Measurements from ENCODE around the gene SLC16A5. TPM values are rescaled to one million over a fixed set of nuclear protein-coding genes. Genes with fewer than 3 reads are reported as not detected.
"Not testable (repeated sequence)": the region's sequence is repeated elsewhere in the genome, so short reads cannot be mapped to it uniquely, and the experiment has no call there.

Gene SLC16A5
- polyA plus RNA-seq, 1 donor from 2014 or later: not detected

GRCh38 chr17:75132018-75133000 lies 44.6 kb downstream of the SLC16A5 start:
- H3F3A ChIP-seq (ENCODE audit: insufficient read depth, low read length, poor library complexity, severe bottlenecking); H3K9me2 ChIP-seq (ENCODE audit: insufficient read depth, low read length); H3K36me3 ChIP-seq (ENCODE audit: insufficient read depth, low read length); H3K27me3 ChIP-seq (ENCODE audit: insufficient read depth, low read depth, low read length); H3K9me3 ChIP-seq (ENCODE audit: low read length); H3K79me2 ChIP-seq (replicated peaks; ENCODE audit: insufficient read depth, low read length); H2AFZ ChIP-seq (ENCODE audit: low read depth, low read length): not testable (repeated sequence)
- peaks cover 18% of the 10 kb centered on the region for H4K20me1 ChIP-seq (ENCODE audit: insufficient read depth)
- H3K4me2 ChIP-seq (ENCODE audit: low read length): peak overlapping the region; percentile 51
- peak overlapping the region; percentile 74 for H3K27ac ChIP-seq (ENCODE audit: low read length)
- H3K9ac ChIP-seq (ENCODE audit: low read length): peak overlapping the region; percentile 78
- H3K4me3 ChIP-seq (ENCODE audit: low read length): peak overlapping the region; percentile 86
- peak; percentile 17 for TF ChIP-seq POLR2AphosphoS5 (IDR thresholded peaks at IDR 0.05)

- H3F3A ChIP-seq (ENCODE audit: insufficient read depth, low read length, poor library complexity, severe bottlenecking): no peaks in the 10 kb centered on the region
- H3K4me3 ChIP-seq (ENCODE audit: low read length): no peak overlapping the region
- no peak overlapping the region for H2AFZ ChIP-seq (ENCODE audit: low read depth, low read length)
- H4K20me1 ChIP-seq (ENCODE audit: insufficient read depth): peaks cover 18% of the 10 kb centered on the region
- no peaks in the 10 kb centered on the region for H3K27me3 ChIP-seq (ENCODE audit: insufficient read depth, low read depth, low read length)
- no peaks in the 10 kb centered on the region for H3K79me2 ChIP-seq (replicated peaks; ENCODE audit: insufficient read depth, low read length)
- H3K4me2 ChIP-seq (ENCODE audit: low read length): no peak overlapping the region
- TF ChIP-seq MXI1 (conservative IDR thresholded peaks at IDR 0.05; ENCODE audit: poor library complexity, severe bottlenecking): no peak
- TF ChIP-seq POLR2AphosphoS5 (IDR thresholded peaks at IDR 0.05): peak; percentile 26
- no peak for TF ChIP-seq TAF1 (IDR thresholded peaks at IDR 0.05; ENCODE audit: low read depth)
- TF ChIP-seq EZH2 (IDR thresholded peaks at IDR 0.05; ENCODE audit: borderline replicate concordance, insufficient read depth, low read length, poor library complexity, severe bottlenecking): no peak
- H3K36me3 ChIP-seq (ENCODE audit: insufficient read depth, low read length): no peaks in the 10 kb centered on the region
- no peaks in the 10 kb centered on the region for H3K9me3 ChIP-seq (ENCODE audit: low read length)
- no peak overlapping the region for H3K27ac ChIP-seq (ENCODE audit: low read length)
- no peak overlapping the region for H3K9ac ChIP-seq (ENCODE audit: low read length)
- H3K9me2 ChIP-seq (ENCODE audit: insufficient read depth, low read length): no peaks in the 10 kb centered on the region
Observed at GRCh38 chr17:75133001-75133400, 45.2 kb downstream of the SLC16A5 start.

GRCh38 chr17:75133607-75134347 lies 46.0 kb downstream of the SLC16A5 start:
- H4K20me1 ChIP-seq (ENCODE audit: insufficient read depth): peaks cover 23% of the 10 kb centered on the region
- H3K27ac ChIP-seq (ENCODE audit: low read length); H3K79me2 ChIP-seq (replicated peaks; ENCODE audit: insufficient read depth, low read length); H3K9me2 ChIP-seq (ENCODE audit: insufficient read depth, low read length); H3K27me3 ChIP-seq (ENCODE audit: insufficient read depth, low read depth, low read length); H3K9ac ChIP-seq (ENCODE audit: low read length); H3F3A ChIP-seq (ENCODE audit: insufficient read depth, low read length, poor library complexity, severe bottlenecking); H3K36me3 ChIP-seq (ENCODE audit: insufficient read depth, low read length); H3K9me3 ChIP-seq (ENCODE audit: low read length); H3K4me2 ChIP-seq (ENCODE audit: low read length); H2AFZ ChIP-seq (ENCODE audit: low read depth, low read length); H3K4me3 ChIP-seq (ENCODE audit: low read length): not testable (repeated sequence)
- peak; percentile 10 for TF ChIP-seq POLR2AphosphoS5 (IDR thresholded peaks at IDR 0.05)

- Histone ChIP-seq H3K9me2 (ENCODE audit: insufficient read depth, low read length) (no peaks in the 10 kb centered on the region), H3K9me3 (ENCODE audit: low read length) (no peaks in the 10 kb centered on the region), H3F3A (ENCODE audit: insufficient read depth, low read length, poor library complexity, severe bottlenecking) (no peaks in the 10 kb centered on the region), H3K4me3 (ENCODE audit: low read length) (no peak overlapping the region), H3K9ac (ENCODE audit: low read length) (no peak overlapping the region), H3K4me2 (ENCODE audit: low read length) (no peak overlapping the region), H3K27ac (ENCODE audit: low read length) (no peak overlapping the region), H3K36me3 (ENCODE audit: insufficient read depth, low read length) (peaks cover 4% of the 10 kb centered on the region), H2AFZ (ENCODE audit: low read depth, low read length) (no peak overlapping the region), H4K20me1 (ENCODE audit: insufficient read depth) (peaks cover 29% of the 10 kb centered on the region), H3K27me3 (ENCODE audit: insufficient read depth, low read depth, low read length) (no peaks in the 10 kb centered on the region), H3K79me2 (replicated peaks; ENCODE audit: insufficient read depth, low read length) (peaks cover 16% of the 10 kb centered on the region)
- TF ChIP-seq MXI1 (conservative IDR thresholded peaks at IDR 0.05; ENCODE audit: poor library complexity, severe bottlenecking) (no peak), RAD21 (conservative IDR thresholded peaks at IDR 0.05) (no peak), POLR2AphosphoS5 (IDR thresholded peaks at IDR 0.05) (no peak)
Observed at GRCh38 chr17:75135452-75135851, 47.7 kb downstream of the SLC16A5 start.
